Lung microvascular endothelial cell (primary cell): ENCODE measurements around the gene NNAT. TPM values are rescaled to one million over a fixed set of nuclear protein-coding genes. Genes with fewer than 3 reads are reported as not detected.

Source experiments
- DNase-seq, 2 donors: peaks; one replicate each; pipeline versions ENCODE4 v3.0.0 to v3.0.0-alpha.2; 2010; ENCODE audit warnings: low read depth in 2 of 2
- total RNA-seq: library from RNA; depleted of rRNA; stranded (reverse); fragments of >200 nt; gene quantifications from 2 replicates; pipeline ENCODE4 v1.2.1, GENCODE V29; 2014

Gene NNAT
- total RNA-seq, 1 donor from 2014 or later: not detected

GRCh38 chr20:37523911-37524700 is 3.1 kb downstream of the NNAT start:
- DNase-seq: no peak

GRCh38 chr20:37524859-37525708 is 4.0 kb downstream of the NNAT start:
- DNase-seq: no peak

- DNase-seq: no peak
These were observed 4.8 kb downstream of the NNAT start for GRCh38 chr20:37525810-37526209.

- peak; percentile 78 to 96 for DNase-seq
These were observed 5.3 kb downstream of the NNAT start for GRCh38 chr20:37526238-37526838.

GRCh38 chr20:37526839-37527637 is 6.0 kb downstream of the NNAT start:
- peak in 1 of 2 donors; percentile 31 for DNase-seq

- DNase-seq: peak; percentile 87 to 88
These were observed 6.8 kb downstream of the NNAT start, which contains the start of gene BLCAP for GRCh38 chr20:37527638-37528445. Gene BLCAP (minus strand): TSS chr20:37527876. CDS start chr20:37519174, 8,702 bp downstream.

- DNase-seq: no peak
These were observed 7.6 kb downstream of the NNAT start for GRCh38 chr20:37528446-37529213.

GRCh38 chr20:37529214-37529967 is 8.3 kb downstream of the NNAT start:
- no peak for DNase-seq

- no peak for DNase-seq
These were observed 9.0 kb downstream of the NNAT start for GRCh38 chr20:37529968-37530600.

- DNase-seq: no peak
These were observed 9.6 kb downstream of the NNAT start for GRCh38 chr20:37530696-37531095.

GRCh38 chr20:37531856-37532255 is 10.8 kb downstream of the NNAT start:
- no peak for DNase-seq

GRCh38 chr20:37533154-37533715 is 12.2 kb downstream of the NNAT start:
- no peak for DNase-seq

- peak; percentile 83 to 86 for DNase-seq
These were observed 13.5 kb downstream of the NNAT start for GRCh38 chr20:37534401-37535157.

GRCh38 chr20:37535443-37536132 is 14.5 kb downstream of the NNAT start:
- DNase-seq: no peak

- DNase-seq: no peak
These were observed 16.5 kb downstream of the NNAT start for GRCh38 chr20:37537505-37537904.

- peak in 1 of 2 donors; percentile 25 for DNase-seq
These were observed 17.0 kb downstream of the NNAT start for GRCh38 chr20:37538003-37538402.

- no peak for DNase-seq
These were observed 18.4 kb downstream of the NNAT start for GRCh38 chr20:37539424-37539823.
